Skeletal muscle satellite cell (primary cell): Measurements from ENCODE around the gene CCL1.

Source experiments
- H3K27me3 ChIP-seq: 2 replicates; pipeline ENCODE4 v1.7.0; 2013; ENCODE audit warnings: low read length; ENCODE audit not compliant: control insufficient read depth, insufficient read depth
- H3K36me3 ChIP-seq: 2 replicates; pipeline ENCODE4 v1.7.0; 2013; ENCODE audit warnings: mild to moderate bottlenecking, control low read depth, low read length; ENCODE audit not compliant: insufficient read depth
- H3K4me1 ChIP-seq: 2 replicates; pipeline ENCODE4 v1.7.0; 2013; ENCODE audit warnings: low read length; ENCODE audit not compliant: control insufficient read depth, insufficient read depth
- H3K4me2 ChIP-seq: 2 replicates; pipeline ENCODE4 v1.7.0; 2013; ENCODE audit warnings: mild to moderate bottlenecking, low read length
- H3K4me3 ChIP-seq: 2 replicates; pipeline ENCODE4 v1.7.0; 2013; ENCODE audit warnings: low read length
- H3K9ac ChIP-seq: 2 replicates; pipeline ENCODE4 v1.7.0; 2013; ENCODE audit warnings: mild to moderate bottlenecking, low read depth, low read length, moderate library complexity
- H3K9me3 ChIP-seq: replicated peaks from 2 replicates; pipeline ENCODE4 v1.7.0; 2013; ENCODE audit warnings: mild to moderate bottlenecking, control low read depth, low read length

CCL1 gene

GRCh38 chr17:34382621-34383124 is 19.6 kb upstream of the CCL1 start:
- Histone ChIP-seq H3K27me3 (no peaks in the 10 kb centered on the region), H3K4me3 (no peak overlapping the region), H3K9me3 (no peaks in the 10 kb centered on the region), H3K9ac (no peak overlapping the region), H3K4me2 (no peak overlapping the region), H3K36me3 (no peaks in the 10 kb centered on the region), H3K4me1 (peaks cover 7% of the 10 kb centered on the region)

- Histone ChIP-seq H3K4me2 (no peak overlapping the region), H3K4me3 (no peak overlapping the region), H3K27me3 (no peaks in the 10 kb centered on the region), H3K4me1 (no peaks in the 10 kb centered on the region), H3K9me3 (no peaks in the 10 kb centered on the region), H3K36me3 (no peaks in the 10 kb centered on the region), H3K9ac (no peak overlapping the region)
These were observed 16.8 kb upstream of the CCL1 start for GRCh38 chr17:34379868-34380267.

- Histone ChIP-seq H3K4me3 (no peak overlapping the region), H3K9me3 (no peaks in the 10 kb centered on the region), H3K9ac (no peak overlapping the region)
These were observed 15.7 kb upstream of the CCL1 start for GRCh38 chr17:34378664-34379101.

GRCh38 chr17:34377078-34377823 is 14.2 kb upstream of the CCL1 start:
- H3K9ac ChIP-seq, result no peak overlapping the region
- no peaks in the 10 kb centered on the region for H3K4me1 ChIP-seq
- H3K27me3 ChIP-seq, result no peaks in the 10 kb centered on the region
- no peaks in the 10 kb centered on the region for H3K36me3 ChIP-seq
- H3K4me2 ChIP-seq, result no peak overlapping the region
- H3K4me3 ChIP-seq, result no peak overlapping the region
- H3K9me3 ChIP-seq, result no peaks in the 10 kb centered on the region

More at GRCh38 chr17:34378664-34379101, 15.7 kb upstream of the CCL1 start:
- Histone ChIP-seq H3K36me3 (no peaks in the 10 kb centered on the region), H3K4me1 (no peaks in the 10 kb centered on the region), H3K4me2 (no peak overlapping the region), H3K27me3 (no peaks in the 10 kb centered on the region)

- Histone ChIP-seq H3K9me3 (no peaks in the 10 kb centered on the region), H3K4me2 (no peak overlapping the region), H3K9ac (no peak overlapping the region), H3K4me1 (no peaks in the 10 kb centered on the region), H3K4me3 (no peak overlapping the region), H3K27me3 (no peaks in the 10 kb centered on the region), H3K36me3 (no peaks in the 10 kb centered on the region)
These were observed 12.5 kb upstream of the CCL1 start for GRCh38 chr17:34375426-34375997.

DNA sequence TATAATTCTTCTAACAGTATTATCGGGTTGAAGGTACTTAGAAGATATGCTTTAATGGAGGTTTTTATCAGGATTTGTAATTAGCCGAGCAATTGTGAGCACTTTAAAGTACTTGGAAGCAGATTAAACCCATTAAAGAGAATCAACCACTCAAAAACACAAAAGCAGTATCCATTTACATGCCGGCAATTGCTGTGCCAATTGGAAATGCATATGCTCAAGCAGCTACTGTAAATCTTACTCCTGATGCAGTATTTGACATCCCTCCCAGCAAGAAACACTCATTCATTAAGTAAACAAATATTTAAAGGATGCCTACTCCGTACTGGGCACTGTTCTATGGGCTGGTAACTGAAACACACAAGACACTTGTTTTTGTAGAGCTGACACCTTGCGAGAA is 11.4 kb upstream of the CCL1 start:
- H3K4me2 ChIP-seq, result no peak overlapping the region
- H3K36me3 ChIP-seq, result no peaks in the 10 kb centered on the region
- no peaks in the 10 kb centered on the region for H3K4me1 ChIP-seq
- no peak overlapping the region for H3K4me3 ChIP-seq
- H3K9me3 ChIP-seq, result no peaks in the 10 kb centered on the region
- no peaks in the 10 kb centered on the region for H3K27me3 ChIP-seq
- no peak overlapping the region for H3K9ac ChIP-seq

DNA sequence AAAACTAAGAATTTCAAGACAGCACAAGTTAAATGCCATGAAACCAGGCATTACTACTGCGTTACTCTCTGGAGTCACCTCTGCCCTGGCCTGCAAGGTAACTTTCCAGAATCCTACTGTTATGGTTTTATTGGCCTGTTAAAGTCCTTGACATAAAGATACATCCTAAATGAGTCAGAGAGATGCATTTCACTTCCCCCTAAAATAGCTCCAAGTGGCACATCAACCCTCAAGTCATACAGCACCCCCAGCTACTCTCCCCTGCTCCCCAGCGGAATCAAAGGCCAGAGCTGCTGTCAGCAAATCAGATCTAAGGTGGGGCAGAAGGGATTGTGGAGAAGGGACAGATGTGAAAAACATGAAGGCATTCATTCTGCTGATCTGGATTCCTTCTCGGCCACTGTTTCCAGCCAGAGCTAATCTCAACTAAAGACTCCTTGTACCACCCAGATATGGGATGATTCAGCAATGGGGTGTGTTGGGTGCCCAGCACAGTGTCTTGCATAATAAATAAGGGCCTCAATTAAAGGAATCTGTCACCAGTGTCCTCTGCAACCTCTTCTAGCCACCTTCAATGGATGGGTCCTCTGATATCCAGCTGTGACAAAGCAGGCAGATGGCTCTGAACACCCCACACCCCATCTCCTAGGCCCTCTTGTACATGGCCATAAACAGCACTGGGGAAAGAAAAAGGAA is 8.5 kb upstream of the CCL1 start:
- H3K4me3 ChIP-seq, result no peak overlapping the region
- H3K27me3 ChIP-seq, result no peaks in the 10 kb centered on the region
- H3K4me2 ChIP-seq, result no peak overlapping the region
- no peak overlapping the region for H3K9ac ChIP-seq
- H3K36me3 ChIP-seq, result no peaks in the 10 kb centered on the region
- H3K4me1 ChIP-seq, result no peaks in the 10 kb centered on the region
- H3K9me3 ChIP-seq, result no peaks in the 10 kb centered on the region

- Histone ChIP-seq H3K9me3 (no peaks in the 10 kb centered on the region), H3K9ac (no peak overlapping the region), H3K4me2 (no peak overlapping the region), H3K4me3 (no peak overlapping the region), H3K36me3 (no peaks in the 10 kb centered on the region), H3K27me3 (no peaks in the 10 kb centered on the region), H3K4me1 (no peaks in the 10 kb centered on the region)
These were observed 8.0 kb upstream of the CCL1 start for GRCh38 chr17:34370997-34371395.

DNA sequence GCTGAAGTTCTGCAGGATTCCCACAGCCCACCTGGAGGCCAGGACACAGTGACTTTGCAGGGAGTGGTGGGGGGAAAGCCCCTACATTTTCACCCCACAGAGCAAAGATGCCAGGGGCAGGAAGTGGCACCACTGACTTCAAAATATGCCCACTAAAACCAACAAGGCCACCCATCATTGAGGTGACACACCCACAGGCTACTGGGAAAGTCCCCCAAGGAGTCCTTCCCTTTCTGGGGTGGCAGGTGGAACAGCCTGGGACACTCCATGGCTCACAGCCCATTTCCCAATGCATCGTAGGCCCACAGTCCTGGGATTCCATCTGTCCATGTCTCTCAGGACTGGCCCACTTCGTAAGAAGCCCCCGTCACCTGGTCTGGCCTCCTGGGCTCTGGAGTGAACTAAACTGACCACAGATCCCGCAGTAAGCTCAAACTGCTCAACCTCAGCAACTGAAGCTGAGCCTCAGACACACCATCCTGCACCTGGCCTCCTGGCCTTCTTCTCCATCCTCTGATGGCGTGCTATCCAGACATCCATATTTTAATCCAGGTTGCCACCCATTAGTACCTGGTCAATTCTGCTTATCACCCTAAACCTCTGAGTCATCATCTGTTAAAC is 7.5 kb upstream of the CCL1 start:
- no peaks in the 10 kb centered on the region for H3K27me3 ChIP-seq
- H3K9me3 ChIP-seq, result no peaks in the 10 kb centered on the region
- no peak overlapping the region for H3K9ac ChIP-seq
- H3K36me3 ChIP-seq, result no peaks in the 10 kb centered on the region
- H3K4me3 ChIP-seq, result no peak overlapping the region
- no peak overlapping the region for H3K4me2 ChIP-seq
- H3K4me1 ChIP-seq, result no peaks in the 10 kb centered on the region

DNA sequence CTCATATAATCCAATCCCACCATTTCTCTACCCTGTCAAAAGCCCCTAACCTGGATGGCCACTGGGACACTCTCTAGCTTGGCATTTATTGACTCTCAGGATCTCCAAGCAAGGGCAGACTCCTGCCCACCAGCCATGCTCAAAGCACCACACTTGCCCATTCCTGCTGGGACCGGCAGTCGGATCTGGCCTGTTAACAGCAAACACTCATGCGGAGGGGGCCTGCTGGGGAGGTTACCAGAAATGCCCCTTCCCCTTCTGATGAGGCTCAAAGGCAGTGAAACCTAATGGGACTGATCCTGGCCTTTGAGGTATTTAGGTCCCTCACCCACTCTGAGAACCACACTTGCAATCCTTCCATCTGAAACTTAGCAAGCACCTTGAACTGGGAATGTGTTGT is 6.5 kb upstream of the CCL1 start:
- Histone ChIP-seq H3K4me2 (no peak overlapping the region), H3K27me3 (no peaks in the 10 kb centered on the region), H3K36me3 (no peaks in the 10 kb centered on the region), H3K9ac (no peak overlapping the region), H3K9me3 (no peaks in the 10 kb centered on the region), H3K4me3 (no peak overlapping the region), H3K4me1 (no peaks in the 10 kb centered on the region)

- Histone ChIP-seq H3K4me1 (no peaks in the 10 kb centered on the region), H3K9ac (no peak overlapping the region), H3K4me3 (no peak overlapping the region), H3K9me3 (no peaks in the 10 kb centered on the region), H3K27me3 (no peaks in the 10 kb centered on the region), H3K4me2 (no peak overlapping the region), H3K36me3 (no peaks in the 10 kb centered on the region)
These were observed 6.0 kb upstream of the CCL1 start for GRCh38 chr17:34368946-34369500.
